PFSK-1 (cell line): ENCODE data around the gene SH3BP5.

Experiments used
- POLR2AphosphoS5 ChIP-seq: IDR thresholded peaks from 2 replicates; pipeline ENCODE4 v1.6.1; 2012; ENCODE audit warnings: low read depth, mild to moderate bottlenecking, control low read depth, low read length, moderate library complexity
- REST ChIP-seq, 2 experiments: IDR thresholded peaks; 2 replicates each; pipeline versions ENCODE4 v1.6.1 to v1.8.0; 2011 to 2012; ENCODE audit warnings: low read depth in 2 of 2, low read length in 2 of 2, control low read depth in 1 of 2, inconsistent platforms in 1 of 2, mild to moderate bottlenecking in 1 of 2, moderate library complexity in 1 of 2; ENCODE audit not compliant: insufficient read depth in 1 of 2
- TAF1 ChIP-seq: IDR thresholded peaks from 2 replicates; pipeline ENCODE4 v1.6.1; 2012; ENCODE audit warnings: low read length, control low read depth, borderline replicate concordance; ENCODE audit not compliant: insufficient read depth

GRCh38 chr3:15218689-15219088 is 113.7 kb downstream of the SH3BP5 start:
- TF ChIP-seq TAF1 (no peak), POLR2AphosphoS5 (no peak), REST (IDR thresholded peaks at IDR 0.05; ENCODE audit: insufficient read depth in 1 of 2, low read depth in 2 of 2, low read length in 2 of 2) (no peak)
